Measurements from ENCODE around the gene AASS. TPM values are rescaled to one million over a fixed set of nuclear protein-coding genes. Genes with fewer than 3 reads are reported as not detected.

Gene AASS
- total RNA-seq, 3 donors from 2014 or later (not counting 1 experiment from before 2014, with no cell fraction given), result 1.6 to 2.4 (median 1.6) TPM

GRCh38 chr7:122072272-122072671 is 71.8 kb downstream of the AASS start:
- no peak for TF ChIP-seq CTCF (IDR thresholded peaks at IDR 0.05)
- no peak for ATAC-seq
- intact Hi-C loops (cut with micrococcal nuclease), result no loop called here
- no peaks in the 10 kb centered on the region for H3K4me1 ChIP-seq (ENCODE audit: control insufficient read depth, insufficient read depth, low read length)
- no peaks in the 10 kb centered on the region for H3K4me1 Mint-ChIP-seq
- H3K27ac Mint-ChIP-seq, result no peak overlapping the region
- 90% methylated on average over 2 of the region's 2 CpGs for WGBS (ENCODE audit: insufficient coverage)
- no peaks in the 10 kb centered on the region for H3K36me3 ChIP-seq (ENCODE audit: control insufficient read depth, insufficient read depth, low read length)
- H3K27ac ChIP-seq (ENCODE audit: low read length), result no peak overlapping the region
- peaks cover 2 to 4% of the 10 kb centered on the region in 2 donors for H3K9me3 Mint-ChIP-seq
- H3K27me3 Mint-ChIP-seq (ENCODE audit: low read depth in 2 of 2), result no peaks in the 10 kb centered on the region
- no peaks in the 10 kb centered on the region for H3K9me3 ChIP-seq (ENCODE audit: control insufficient read depth, insufficient read depth, low read length)
- no peak overlapping the region for H3K4me3 ChIP-seq (ENCODE audit: low read length)
- H3K27me3 ChIP-seq (ENCODE audit: control insufficient read depth, insufficient read depth, low read length), result no peaks in the 10 kb centered on the region
- no peaks in the 10 kb centered on the region for H3K36me3 Mint-ChIP-seq
- no peak overlapping the region for H3K4me3 Mint-ChIP-seq
- DNase-seq, result no peak

GRCh38 chr7:122070834-122071233 is 73.2 kb downstream of the AASS start:
- WGBS (ENCODE audit: insufficient coverage), result 90% methylated on average over 1 of the region's 3 CpGs
- Histone ChIP-seq H3K36me3 (ENCODE audit: control insufficient read depth, insufficient read depth, low read length) (no peaks in the 10 kb centered on the region), H3K4me3 (ENCODE audit: low read length) (no peak overlapping the region), H3K27ac (ENCODE audit: low read length) (no peak overlapping the region), H3K27me3 (ENCODE audit: control insufficient read depth, insufficient read depth, low read length) (no peaks in the 10 kb centered on the region), H3K4me1 (ENCODE audit: control insufficient read depth, insufficient read depth, low read length) (no peaks in the 10 kb centered on the region), H3K9me3 (ENCODE audit: control insufficient read depth, insufficient read depth, low read length) (no peaks in the 10 kb centered on the region)
- no peak overlapping the region for H3K27ac Mint-ChIP-seq
- no peaks in the 10 kb centered on the region for H3K36me3 Mint-ChIP-seq
- intact Hi-C loops (cut with micrococcal nuclease), result no loop called here
- DNase-seq (no peak), ATAC-seq (no peak)
- H3K4me3 Mint-ChIP-seq, result no peak overlapping the region
- peaks cover 2 to 4% of the 10 kb centered on the region in 2 donors for H3K9me3 Mint-ChIP-seq
- H3K4me1 Mint-ChIP-seq, result no peaks in the 10 kb centered on the region
- no peaks in the 10 kb centered on the region for H3K27me3 Mint-ChIP-seq (ENCODE audit: low read depth in 2 of 2)
- TF ChIP-seq CTCF (IDR thresholded peaks at IDR 0.05), result no peak

- H3K4me3 Mint-ChIP-seq, result no peak overlapping the region
- DNase-seq (no peak), ATAC-seq (no peak)
- H3K4me1 Mint-ChIP-seq, result no peaks in the 10 kb centered on the region
- no peaks in the 10 kb centered on the region for H3K9me3 ChIP-seq (ENCODE audit: control insufficient read depth, insufficient read depth, low read length)
- no peaks in the 10 kb centered on the region for H3K36me3 Mint-ChIP-seq
- no peaks in the 10 kb centered on the region for H3K27me3 ChIP-seq (ENCODE audit: control insufficient read depth, insufficient read depth, low read length)
- no peaks in the 10 kb centered on the region for H3K4me1 ChIP-seq (ENCODE audit: control insufficient read depth, insufficient read depth, low read length)
- H3K27ac ChIP-seq (ENCODE audit: low read length), result no peak overlapping the region
- no peak overlapping the region for H3K27ac Mint-ChIP-seq
- H3K27me3 Mint-ChIP-seq (ENCODE audit: low read depth in 2 of 2), result no peaks in the 10 kb centered on the region
- no peak for TF ChIP-seq CTCF (IDR thresholded peaks at IDR 0.05)
- peaks cover 4% of the 10 kb centered on the region in 2 donors for H3K9me3 Mint-ChIP-seq
- no peak overlapping the region for H3K4me3 ChIP-seq (ENCODE audit: low read length)
- 52% methylated on average over 1 of the region's 1 CpG for WGBS (ENCODE audit: insufficient coverage)
- intact Hi-C loops (cut with micrococcal nuclease), result no loop called here
- no peaks in the 10 kb centered on the region for H3K36me3 ChIP-seq (ENCODE audit: control insufficient read depth, insufficient read depth, low read length)
Measured at GRCh38 chr7:122070062-122070461, 74.0 kb downstream of the AASS start.

- ATAC-seq, result no peak
- Histone ChIP-seq H3K27me3 (ENCODE audit: control insufficient read depth, insufficient read depth, low read length) (no peaks in the 10 kb centered on the region), H3K9me3 (ENCODE audit: control insufficient read depth, insufficient read depth, low read length) (no peaks in the 10 kb centered on the region), H3K4me3 (ENCODE audit: low read length) (no peak overlapping the region), H3K4me1 (ENCODE audit: control insufficient read depth, insufficient read depth, low read length) (no peaks in the 10 kb centered on the region), H3K27ac (ENCODE audit: low read length) (no peak overlapping the region), H3K36me3 (ENCODE audit: control insufficient read depth, insufficient read depth, low read length) (no peaks in the 10 kb centered on the region)
- Mint-ChIP-seq H3K36me3 (no peaks in the 10 kb centered on the region), H3K9me3 (peaks cover 4% of the 10 kb centered on the region in 2 donors), H3K27ac (no peak overlapping the region), H3K4me1 (no peaks in the 10 kb centered on the region), H3K4me3 (no peak overlapping the region), H3K27me3 (ENCODE audit: low read depth in 2 of 2) (no peaks in the 10 kb centered on the region)
- TF ChIP-seq CTCF (IDR thresholded peaks at IDR 0.05), result no peak
- no peak for DNase-seq
- WGBS (ENCODE audit: insufficient coverage), result 90% methylated on average over 1 of the region's 3 CpGs
- intact Hi-C loops (cut with micrococcal nuclease), result no loop called here
Measured at GRCh38 chr7:122068999-122069398, 75.0 kb downstream of the AASS start.
